ENCODE measurements around the gene AGAP1. TPM values are rescaled to one million over a fixed set of nuclear protein-coding genes. Genes with fewer than 3 reads are reported as not detected.

AGAP1 gene
- total RNA-seq, 1 experiment from 2014 or later: 25.8 TPM

DNA sequence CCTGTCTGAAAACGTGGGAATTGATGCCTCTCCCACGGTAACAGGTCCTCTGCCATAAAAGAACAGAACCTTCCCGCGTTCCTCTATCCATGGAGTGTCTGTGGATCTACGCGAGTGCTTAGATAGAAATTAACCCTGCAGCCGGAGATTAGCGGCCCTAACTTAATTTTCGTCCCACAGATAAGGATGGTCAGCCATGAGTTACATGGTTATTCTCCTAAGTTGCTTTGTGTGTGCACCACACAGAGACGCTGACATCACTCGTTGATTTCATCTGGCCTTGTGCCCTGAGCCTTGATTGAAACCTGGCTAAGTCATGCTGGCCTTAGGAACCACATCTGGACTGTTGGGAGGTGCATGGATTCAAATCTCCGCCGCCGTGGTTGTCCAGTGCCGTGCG lies 542.2 kb downstream of the AGAP1 start:
- Histone ChIP-seq H3K4ac (ENCODE audit: low read depth, low read length) (no peak overlapping the region), H3K27ac (ENCODE audit: insufficient read length, low read depth, low read length) (no peak overlapping the region), H3K27me3 (ENCODE audit: insufficient read depth, low read length) (no peaks in the 10 kb centered on the region), H4K8ac (replicated peaks; ENCODE audit: insufficient read length, low read depth, low read length) (no peak overlapping the region), H3K9me3 (ENCODE audit: control insufficient read depth, low read depth, low read length) (no peaks in the 10 kb centered on the region), H3K4me2 (ENCODE audit: insufficient read depth, insufficient read length, low read length) (no peak overlapping the region), H3K14ac (ENCODE audit: insufficient read depth, low read length) (no peak overlapping the region), H2BK15ac (ENCODE audit: low read depth, low read length) (no peak overlapping the region), H3K9ac (ENCODE audit: extremely low read depth, insufficient read length, low read length) (no peak overlapping the region), H2BK120ac (ENCODE audit: low read depth, low read length, poor library complexity, severe bottlenecking) (no peak overlapping the region), H3K79me2 (ENCODE audit: insufficient read depth, low read length) (no peaks in the 10 kb centered on the region), H3K18ac (ENCODE audit: insufficient read length, low read depth, low read length) (no peak overlapping the region), H3K56ac (ENCODE audit: insufficient read length, low read depth, low read length) (no peak overlapping the region), H3K4me1 (ENCODE audit: insufficient read depth, low read length) (no peaks in the 10 kb centered on the region), H3K23me2 (ENCODE audit: insufficient read length, low read depth, low read length, poor library complexity, severe bottlenecking) (no peaks in the 10 kb centered on the region), H2BK5ac (ENCODE audit: insufficient read length, low read length) (no peak overlapping the region), H4K20me1 (ENCODE audit: control insufficient read depth, insufficient read depth, insufficient read length) (peaks cover 2% of the 10 kb centered on the region), H2AK5ac (ENCODE audit: insufficient read length, low read length) (no peak overlapping the region), H4K91ac (ENCODE audit: insufficient read length, low read depth, low read length) (no peak overlapping the region), H3K23ac (ENCODE audit: insufficient read length, low read depth, low read length) (no peak overlapping the region), H3K79me1 (ENCODE audit: insufficient read depth, low read depth, low read length, poor library complexity, severe bottlenecking) (no peaks in the 10 kb centered on the region), H2BK20ac (ENCODE audit: low read depth, low read length, poor library complexity, severe bottlenecking) (no peak overlapping the region), H3T11ph (ENCODE audit: low read length) (no peak overlapping the region), H2AFZ (ENCODE audit: low read length) (no peak overlapping the region), H4K5ac (ENCODE audit: insufficient read length, low read depth, low read length) (no peak overlapping the region), H2BK12ac (ENCODE audit: insufficient read length, low read depth, low read length) (no peak overlapping the region)
- Mint-ChIP-seq H3K4me3 (no peak overlapping the region), H3K27me3 (ENCODE audit: low read depth) (no peaks in the 10 kb centered on the region), H3K36me3 (ENCODE audit: insufficient read depth in 1 of 3, low read depth in 3 of 3) (peaks cover 0 to 2% (median under 1%) of the 10 kb centered on the region in 3 experiments; a peak in 1 of 7 replicates), H3K27ac (no peak overlapping the region; a peak in 1 of 7 replicates), H3K9me3 (no peaks in the 10 kb centered on the region), H3K4me1 (peaks cover 5 to 12% of the 10 kb centered on the region in 2 experiments)
- TF ChIP-seq, protein P1, sequence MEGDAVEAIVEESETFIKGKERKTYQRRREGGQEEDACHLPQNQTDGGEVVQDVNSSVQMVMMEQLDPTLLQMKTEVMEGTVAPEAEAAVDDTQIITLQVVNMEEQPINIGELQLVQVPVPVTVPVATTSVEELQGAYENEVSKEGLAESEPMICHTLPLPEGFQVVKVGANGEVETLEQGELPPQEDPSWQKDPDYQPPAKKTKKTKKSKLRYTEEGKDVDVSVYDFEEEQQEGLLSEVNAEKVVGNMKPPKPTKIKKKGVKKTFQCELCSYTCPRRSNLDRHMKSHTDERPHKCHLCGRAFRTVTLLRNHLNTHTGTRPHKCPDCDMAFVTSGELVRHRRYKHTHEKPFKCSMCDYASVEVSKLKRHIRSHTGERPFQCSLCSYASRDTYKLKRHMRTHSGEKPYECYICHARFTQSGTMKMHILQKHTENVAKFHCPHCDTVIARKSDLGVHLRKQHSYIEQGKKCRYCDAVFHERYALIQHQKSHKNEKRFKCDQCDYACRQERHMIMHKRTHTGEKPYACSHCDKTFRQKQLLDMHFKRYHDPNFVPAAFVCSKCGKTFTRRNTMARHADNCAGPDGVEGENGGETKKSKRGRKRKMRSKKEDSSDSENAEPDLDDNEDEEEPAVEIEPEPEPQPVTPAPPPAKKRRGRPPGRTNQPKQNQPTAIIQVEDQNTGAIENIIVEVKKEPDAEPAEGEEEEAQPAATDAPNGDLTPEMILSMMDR (conservative IDR thresholded peaks at IDR 0.05): no peak
- WGBS (ENCODE audit: extremely low coverage, insufficient read length, low lambda C conversion rate): no CpG with 5 or more reads among the region's 16 CpGs
- no peak for DNase-seq

Data from H9 (cell line).